Psoas muscle (tissue), 8 donors: Measurements from ENCODE around the gene NOP56. TPM values are rescaled to one million over a fixed set of nuclear protein-coding genes. Genes with fewer than 3 reads are reported as not detected.

Source experiments
- ATAC-seq, 4 donors: fragments of 200-7000 bp; cut with Tn5 transposase; one replicate each; pipeline ENCODE4 v1.9.1; 2020; ENCODE audit warnings: moderate library complexity in 3 of 4, mild to moderate bottlenecking in 2 of 4
- DNase-seq, 2 donors: peaks; one replicate each; pipeline ENCODE4 v3.0.0-alpha.2; 2020
- H3K27ac ChIP-seq: fragments of 200-600 bp; one replicate; pipeline ENCODE4 v1.8.0; 2022
- H3K27me3 ChIP-seq, 3 donors: fragments of 200-600 bp in 1 of 3; one replicate each; pipeline versions ENCODE4 v1.6.1 to v1.8.0; 2013 to 2022; ENCODE audit warnings: low read length in 2 of 3, mild to moderate bottlenecking in 2 of 3, moderate library complexity in 1 of 3; ENCODE audit not compliant: insufficient read depth in 3 of 3
- H3K36me3 ChIP-seq, 2 donors: fragments of 200-600 bp in 1 of 2; one replicate each; pipeline versions ENCODE4 v1.6.1 to v1.8.0; 2013 to 2022; ENCODE audit warnings: low read depth in 1 of 2, mild to moderate bottlenecking in 1 of 2, moderate library complexity in 1 of 2; ENCODE audit not compliant: insufficient read depth in 1 of 2
- H3K4me1 ChIP-seq: fragments of 200-600 bp; one replicate; pipeline ENCODE4 v1.8.0; 2022
- H3K4me3 ChIP-seq: fragments of 200-600 bp; one replicate; pipeline ENCODE4 v1.8.0; 2022; ENCODE audit warnings: mild to moderate bottlenecking
- H3K9me3 ChIP-seq: fragments of 200-600 bp; one replicate; pipeline ENCODE4 v1.8.0; 2022
- WGBS, 3 donors: extraction: QIAGEN DNeasy Blood & Tissue Kit; methylation state at CpG; one replicate each; pipeline versions ENCODE4 v1.1.6 to v1.1.7; 2013; 5-methylcytosine and 5-hydroxymethylcytosine counted together
- intact Hi-C, 2 donors: fragments of 100-400 bp; cut with DNase I; formaldehyde crosslinking; loops; one replicate each; pipeline versions ENCODE4 v1.11.0 to v1.14.2; 2022
- polyA plus RNA-seq, 3 donors: library from polyadenylated mRNA; stranded (reverse); fragments of 200-250 nt; gene quantifications; one replicate each; pipeline ENCODE4 v1.2.3, GENCODE V29; 2013
- total RNA-seq, 4 donors: library from RNA; stranded (reverse); fragmentation: NEBNext Ultra II Directional in 2 of 4; extraction: Animal tissue kit (Norgen Biotek cat#: 25700) in 2 of 4; gene quantifications; one replicate each; pipeline versions ENCODE4 v1.2.1 to v1.2.4, GENCODE V29; 2021 to 2023
- TF ChIP-seq, protein P1 (sequence below): fragments of 200-600 bp; IDR thresholded peaks from one replicate; pipeline ENCODE4 v1.8.0; 2022; ENCODE audit warnings: antibody characterized with exemption
- donor health status: healthy with polysubstance abuse.
- donor health status: DM: no; HTN: no; CAD: no; lungs with moderate emphysema.
- donor health status: Bipolar disorder and iron deficiency.
- donor health status: healthy.
- donor health status: DM: yes; HTN: yes; CAD: no.
- donor health status: DM: no; HTN: no; CAD: no.
- donor health status: DM: no; HTN: no; CAD: no.
- donor health status: DM: yes; HTN: yes; CAD: no.

NOP56 gene
- total and polyA plus RNA-seq, 7 donors = 63.2 to 173 (median 91.6) TPM

- H3K4me1 ChIP-seq = peaks cover 3% of the 10 kb centered on the region
- whole genome bisulfite sequencing, 3 donors = 5 to 8% (median 7%) methylated on average over 13 of the region's 13 CpGs
- H3K36me3 ChIP-seq = peaks cover 17 to 48% of the 10 kb centered on the region in 2 donors
- intact Hi-C loops = no loop called here
- H3K4me3 ChIP-seq = peak overlapping the region; percentile 94
- TF ChIP-seq, protein P1, sequence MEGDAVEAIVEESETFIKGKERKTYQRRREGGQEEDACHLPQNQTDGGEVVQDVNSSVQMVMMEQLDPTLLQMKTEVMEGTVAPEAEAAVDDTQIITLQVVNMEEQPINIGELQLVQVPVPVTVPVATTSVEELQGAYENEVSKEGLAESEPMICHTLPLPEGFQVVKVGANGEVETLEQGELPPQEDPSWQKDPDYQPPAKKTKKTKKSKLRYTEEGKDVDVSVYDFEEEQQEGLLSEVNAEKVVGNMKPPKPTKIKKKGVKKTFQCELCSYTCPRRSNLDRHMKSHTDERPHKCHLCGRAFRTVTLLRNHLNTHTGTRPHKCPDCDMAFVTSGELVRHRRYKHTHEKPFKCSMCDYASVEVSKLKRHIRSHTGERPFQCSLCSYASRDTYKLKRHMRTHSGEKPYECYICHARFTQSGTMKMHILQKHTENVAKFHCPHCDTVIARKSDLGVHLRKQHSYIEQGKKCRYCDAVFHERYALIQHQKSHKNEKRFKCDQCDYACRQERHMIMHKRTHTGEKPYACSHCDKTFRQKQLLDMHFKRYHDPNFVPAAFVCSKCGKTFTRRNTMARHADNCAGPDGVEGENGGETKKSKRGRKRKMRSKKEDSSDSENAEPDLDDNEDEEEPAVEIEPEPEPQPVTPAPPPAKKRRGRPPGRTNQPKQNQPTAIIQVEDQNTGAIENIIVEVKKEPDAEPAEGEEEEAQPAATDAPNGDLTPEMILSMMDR = no peak
- ATAC-seq (peak in 3 of 4 donors; percentile 3 to 22 (median 13)), DNase-seq (no peak)
- peak overlapping the region; percentile 90 for H3K27ac ChIP-seq
- no peaks in the 10 kb centered on the region for H3K27me3 ChIP-seq
- no peaks in the 10 kb centered on the region for H3K9me3 ChIP-seq
These were observed 11.0 kb downstream of the NOP56 start for GRCh38 chr20:2663364-2663886.

DNA sequence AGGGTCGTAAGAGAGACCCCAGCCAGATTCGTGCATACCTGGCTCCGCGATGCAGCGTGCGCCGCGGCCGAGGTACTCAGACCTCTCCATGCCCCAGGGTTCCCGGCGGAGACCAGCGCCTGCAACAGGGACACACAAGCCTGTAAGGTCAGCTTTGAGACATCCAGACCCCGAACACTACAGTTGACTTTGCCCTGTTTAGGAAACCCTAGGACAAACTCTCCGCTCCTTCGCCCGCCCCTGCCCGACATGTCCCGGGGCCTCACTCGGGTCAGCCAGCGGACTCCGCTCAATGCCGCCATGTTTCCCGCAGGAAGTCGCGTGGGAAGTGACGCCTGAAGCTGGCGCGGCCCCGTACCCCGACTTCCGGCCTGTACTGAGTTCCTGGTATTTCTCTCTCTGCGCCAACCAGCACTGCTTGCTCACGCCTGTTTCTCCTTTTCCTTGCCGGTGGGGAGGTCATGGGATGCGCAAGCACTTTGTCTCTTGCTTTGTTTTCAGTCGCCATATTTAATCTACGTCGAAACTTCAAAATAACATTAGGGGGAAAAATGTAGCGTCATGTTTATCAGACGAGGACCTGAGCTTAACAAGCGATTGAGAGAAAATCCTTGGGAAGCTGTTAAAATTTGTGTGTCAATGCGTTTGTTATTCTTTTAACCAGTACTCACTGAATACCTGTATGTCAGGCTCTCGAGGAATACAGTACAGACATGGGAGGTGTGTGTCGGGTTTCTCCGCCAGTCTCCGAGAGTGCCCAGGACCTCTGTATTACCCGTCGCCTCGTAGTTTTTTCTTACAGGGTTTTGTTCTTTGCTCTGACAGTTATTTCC is 11.7 kb downstream of the NOP56 start, which contains the start of gene IDH3B:
Gene IDH3B (minus strand): TSS at position 330 of the 833 bp plus-strand sequence. CDS start 28 bp downstream, at position 302.
- Histone ChIP-seq H3K4me3 (peak within 1 kb of the TSS; percentile 94), H3K4me1 (peaks cover 3% of the 10 kb centered on the region), H3K9me3 (no peaks in the 10 kb centered on the region), H3K27ac (peak within 1 kb of the TSS; percentile 90), H3K27me3 (no peaks in the 10 kb centered on the region), H3K36me3 (peaks cover 17 to 41% of the 10 kb centered on the region in 2 donors)
- ATAC-seq = peak; percentile 98 to 99 (median 98)
- intact Hi-C loops = no loop called here
- peak; percentile 94 to 96 for DNase-seq
- TF ChIP-seq, protein P1 = no peak
- WGBS, 3 donors = 3 to 6% (median 4%) methylated on average over 47 to 49 of the region's 49 CpGs

- H3K27ac ChIP-seq = no peak overlapping the region
- peaks cover 0 to 3% (median 0%) of the 10 kb centered on the region in 3 donors for H3K27me3 ChIP-seq
- no peak for ATAC-seq
- no peaks in the 10 kb centered on the region for H3K4me1 ChIP-seq
- no peaks in the 10 kb centered on the region for H3K36me3 ChIP-seq
- DNase-seq = no peak
- H3K4me3 ChIP-seq = no peak overlapping the region
- intact Hi-C loops = no loop called here
- 16 to 23% (median 20%) methylated on average over 4 of the region's 4 CpGs for WGBS, 3 donors
- TF ChIP-seq, protein P1 = no peak
- H3K9me3 ChIP-seq = no peaks in the 10 kb centered on the region
These were observed 19.5 kb downstream of the NOP56 start for GRCh38 chr20:2671977-2672376.

GRCh38 chr20:2672446-2672845 is 20.0 kb downstream of the NOP56 start:
- Histone ChIP-seq H3K27me3 (peaks cover 0 to 3% (median 0%) of the 10 kb centered on the region in 3 donors), H3K27ac (no peak overlapping the region), H3K36me3 (no peaks in the 10 kb centered on the region), H3K4me1 (no peaks in the 10 kb centered on the region), H3K4me3 (no peak overlapping the region), H3K9me3 (no peaks in the 10 kb centered on the region)
- ATAC-seq (no peak), DNase-seq (no peak)
- 57 to 72% (median 70%) methylated on average over 3 of the region's 3 CpGs for WGBS, 3 donors
- TF ChIP-seq, protein P1 = no peak
- intact Hi-C loops = no loop called here
